ENCODE data around the gene PCNP. TPM values are rescaled to one million over a fixed set of nuclear protein-coding genes. Genes with fewer than 3 reads are reported as not detected.

Gene PCNP
- total RNA-seq, 2 donors from 2014 or later: 192 to 214 TPM

DNA sequence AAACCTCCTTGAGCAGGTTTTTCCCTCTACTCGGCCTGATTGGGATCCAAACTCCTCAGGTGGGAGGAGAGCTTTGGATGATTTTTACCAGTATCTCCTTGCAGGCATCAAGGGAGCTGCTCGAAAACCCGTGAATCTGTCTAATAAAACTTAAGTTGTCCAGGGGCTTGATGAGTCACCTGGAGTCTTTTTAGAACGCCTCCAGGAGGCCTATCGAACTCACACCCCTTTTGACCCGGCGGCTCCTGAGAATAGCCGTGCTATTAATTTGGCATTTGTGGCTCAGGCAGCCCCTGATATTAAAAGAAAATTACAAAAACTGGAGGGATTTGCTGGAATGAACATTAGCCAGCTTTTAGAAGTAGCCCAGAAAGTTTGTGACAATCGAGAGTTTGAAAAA, 61.4 kb downstream of the PCNP start:
- peak overlapping the region; percentile 53 for H3K4me3 Mint-ChIP-seq
- Histone ChIP-seq H3K4me1 (ENCODE audit: control insufficient read depth, insufficient read depth, low read length) (peaks cover 29% of the 10 kb centered on the region), H3K27me3 (ENCODE audit: control insufficient read depth, insufficient read depth, low read length, poor library complexity, severe bottlenecking) (no peaks in the 10 kb centered on the region), H3K9me3 (ENCODE audit: control insufficient read depth, low read length) (no peaks in the 10 kb centered on the region), H3K36me3 (ENCODE audit: control insufficient read depth, insufficient read depth, low read length) (no peaks in the 10 kb centered on the region), H3K4me3 (ENCODE audit: low read length) (peak overlapping the region; percentile 64), H3K9ac (ENCODE audit: extremely low read depth, low read length, poor library complexity, severe bottlenecking) (no peak overlapping the region), H3K27ac (ENCODE audit: low read depth, low read length) (no peak overlapping the region)
- DNase-seq: no peak
- peaks cover 4% of the 10 kb centered on the region for H3K36me3 Mint-ChIP-seq (ENCODE audit: low read depth)
- H3K27me3 Mint-ChIP-seq (ENCODE audit: insufficient read depth): no peaks in the 10 kb centered on the region
- TF ChIP-seq, protein P1, sequence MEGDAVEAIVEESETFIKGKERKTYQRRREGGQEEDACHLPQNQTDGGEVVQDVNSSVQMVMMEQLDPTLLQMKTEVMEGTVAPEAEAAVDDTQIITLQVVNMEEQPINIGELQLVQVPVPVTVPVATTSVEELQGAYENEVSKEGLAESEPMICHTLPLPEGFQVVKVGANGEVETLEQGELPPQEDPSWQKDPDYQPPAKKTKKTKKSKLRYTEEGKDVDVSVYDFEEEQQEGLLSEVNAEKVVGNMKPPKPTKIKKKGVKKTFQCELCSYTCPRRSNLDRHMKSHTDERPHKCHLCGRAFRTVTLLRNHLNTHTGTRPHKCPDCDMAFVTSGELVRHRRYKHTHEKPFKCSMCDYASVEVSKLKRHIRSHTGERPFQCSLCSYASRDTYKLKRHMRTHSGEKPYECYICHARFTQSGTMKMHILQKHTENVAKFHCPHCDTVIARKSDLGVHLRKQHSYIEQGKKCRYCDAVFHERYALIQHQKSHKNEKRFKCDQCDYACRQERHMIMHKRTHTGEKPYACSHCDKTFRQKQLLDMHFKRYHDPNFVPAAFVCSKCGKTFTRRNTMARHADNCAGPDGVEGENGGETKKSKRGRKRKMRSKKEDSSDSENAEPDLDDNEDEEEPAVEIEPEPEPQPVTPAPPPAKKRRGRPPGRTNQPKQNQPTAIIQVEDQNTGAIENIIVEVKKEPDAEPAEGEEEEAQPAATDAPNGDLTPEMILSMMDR (conservative IDR thresholded peaks at IDR 0.05): no peak
- peak overlapping the region; percentile 24 for H3K27ac Mint-ChIP-seq
- 87 to 91% methylated on average over 9 of the region's 9 CpGs for whole genome bisulfite sequencing, 2 experiments (ENCODE audit: insufficient coverage in 1 of 2, insufficient read length in 1 of 2)
- peaks cover 45% of the 10 kb centered on the region for H3K4me1 Mint-ChIP-seq
- H3K9me3 Mint-ChIP-seq: no peaks in the 10 kb centered on the region

DNA sequence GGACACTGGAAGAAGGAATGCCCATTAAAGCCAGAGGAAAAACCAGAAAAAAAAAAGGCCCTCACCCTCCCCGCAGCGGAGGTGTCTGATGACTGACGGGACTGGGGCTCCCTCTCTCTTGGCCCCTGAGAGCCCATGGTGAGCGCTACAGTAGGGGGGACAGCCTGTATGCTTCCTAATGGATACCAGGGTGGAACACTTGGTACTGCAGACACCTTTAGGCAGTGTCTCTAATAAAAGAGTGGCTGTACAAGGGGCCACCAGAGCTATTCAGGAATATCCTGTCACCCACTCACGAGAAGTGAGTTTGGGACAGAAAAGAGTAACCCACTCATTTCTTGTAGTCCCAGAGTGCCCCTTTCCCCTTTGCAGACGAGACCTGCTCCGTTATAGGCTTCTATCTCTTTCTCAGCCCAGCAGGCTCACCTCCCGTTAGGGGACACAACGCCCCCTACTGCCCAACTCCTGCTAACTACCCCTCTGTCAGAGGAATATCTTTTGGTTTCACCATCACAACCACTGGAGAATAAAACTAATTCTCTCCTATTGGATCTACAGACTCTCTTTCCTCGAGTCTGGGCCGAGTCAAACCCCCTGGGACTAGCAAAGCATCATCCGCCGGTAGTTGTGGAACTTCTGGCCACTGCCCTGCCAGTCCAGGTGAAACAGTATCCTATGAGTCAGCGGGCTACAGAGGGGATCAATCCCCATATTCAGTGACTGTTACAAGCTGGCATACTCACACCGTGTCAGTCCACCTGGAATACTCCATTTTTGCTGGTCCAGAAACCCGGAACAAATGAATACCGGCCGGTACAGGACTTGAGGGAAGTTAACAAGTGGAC, 62.2 kb downstream of the PCNP start:
- no peak overlapping the region for H3K27ac Mint-ChIP-seq
- no peaks in the 10 kb centered on the region for H3K27me3 ChIP-seq (ENCODE audit: control insufficient read depth, insufficient read depth, low read length, poor library complexity, severe bottlenecking)
- H3K4me3 ChIP-seq (ENCODE audit: low read length): no peak overlapping the region
- H3K4me1 Mint-ChIP-seq: peaks cover 50% of the 10 kb centered on the region
- peaks cover 34% of the 10 kb centered on the region for H3K4me1 ChIP-seq (ENCODE audit: control insufficient read depth, insufficient read depth, low read length)
- no peak overlapping the region for H3K27ac ChIP-seq (ENCODE audit: low read depth, low read length)
- no peak overlapping the region for H3K9ac ChIP-seq (ENCODE audit: extremely low read depth, low read length, poor library complexity, severe bottlenecking)
- DNase-seq: peak; percentile 92
- TF ChIP-seq, protein P1 (conservative IDR thresholded peaks at IDR 0.05): peak; percentile 90
- H3K9me3 ChIP-seq (ENCODE audit: control insufficient read depth, low read length): no peaks in the 10 kb centered on the region
- 62 to 64% methylated on average over 12 to 18 of the region's 18 CpGs for WGBS, 2 experiments (ENCODE audit: insufficient coverage in 1 of 2, insufficient read length in 1 of 2)
- no peaks in the 10 kb centered on the region for H3K9me3 Mint-ChIP-seq
- H3K27me3 Mint-ChIP-seq (ENCODE audit: insufficient read depth): no peaks in the 10 kb centered on the region
- H3K36me3 Mint-ChIP-seq (ENCODE audit: low read depth): peaks cover 11% of the 10 kb centered on the region
- no peak overlapping the region for H3K4me3 Mint-ChIP-seq
- H3K36me3 ChIP-seq (ENCODE audit: control insufficient read depth, insufficient read depth, low read length): no peaks in the 10 kb centered on the region

DNA sequence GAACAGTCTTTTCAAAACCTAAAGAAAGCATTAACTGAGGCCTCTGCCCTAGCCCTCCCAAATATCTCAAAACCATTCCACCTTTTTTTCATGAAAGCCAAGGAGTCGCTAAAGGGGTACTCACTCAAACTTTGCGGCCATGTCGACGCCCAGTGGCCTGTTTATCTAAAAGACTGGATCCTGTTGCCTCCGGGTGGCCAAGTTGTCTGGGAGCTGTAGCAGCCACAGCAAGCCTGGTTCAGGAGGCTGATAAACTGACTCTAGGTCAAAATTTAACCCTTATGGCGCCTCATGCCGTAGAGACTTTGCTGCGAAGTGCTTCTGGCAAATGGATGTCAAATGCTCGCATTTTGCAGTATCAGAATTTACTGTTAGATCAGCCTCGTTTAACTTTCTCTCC, 63.5 kb downstream of the PCNP start:
- Histone ChIP-seq H3K36me3 (ENCODE audit: control insufficient read depth, insufficient read depth, low read length) (no peaks in the 10 kb centered on the region), H3K27me3 (ENCODE audit: control insufficient read depth, insufficient read depth, low read length, poor library complexity, severe bottlenecking) (no peaks in the 10 kb centered on the region), H3K9me3 (ENCODE audit: control insufficient read depth, low read length) (no peaks in the 10 kb centered on the region), H3K9ac (ENCODE audit: extremely low read depth, low read length, poor library complexity, severe bottlenecking) (no peak overlapping the region), H3K27ac (ENCODE audit: low read depth, low read length) (no peak overlapping the region), H3K4me3 (ENCODE audit: low read length) (no peak overlapping the region), H3K4me1 (ENCODE audit: control insufficient read depth, insufficient read depth, low read length) (peaks cover 37% of the 10 kb centered on the region)
- DNase-seq: no peak
- WGBS, 2 experiments (ENCODE audit: insufficient coverage in 1 of 2, insufficient read length in 1 of 2): 90 to 94% methylated on average over 10 of the region's 10 CpGs
- H3K36me3 Mint-ChIP-seq (ENCODE audit: low read depth): peaks cover 11% of the 10 kb centered on the region
- TF ChIP-seq, protein P1 (conservative IDR thresholded peaks at IDR 0.05): no peak
- H3K4me1 Mint-ChIP-seq: peaks cover 56% of the 10 kb centered on the region
- H3K9me3 Mint-ChIP-seq: no peaks in the 10 kb centered on the region
- H3K27me3 Mint-ChIP-seq (ENCODE audit: insufficient read depth): no peaks in the 10 kb centered on the region
- H3K27ac Mint-ChIP-seq: peak overlapping the region; percentile 90
- H3K4me3 Mint-ChIP-seq: peak overlapping the region; percentile 21
